SK-N-SH treated with all-trans-retinoic acid at 6 μM for 48 hours (cell line): ENCODE data around the gene SERPINE2.
A peak's percentile ranks its signal among the peaks of the same experiment; 100 is the strongest.

Experiments used
- ATAC-seq: fragments of 200-7000 bp; cut with Tn5 transposase; 3 replicates; pipeline ENCODE4 v1.9.1; 2020; ENCODE audit warnings: mild to moderate bottlenecking, moderate library complexity
- ARNTL ChIP-seq: fragments of 450-650 bp; formaldehyde crosslinking; IDR thresholded peaks from 2 replicates; pipeline ENCODE4 v1.5.0; 2020; ENCODE audit warnings: low read depth, mild to moderate bottlenecking, moderate library complexity, borderline replicate concordance
- BACH2 ChIP-seq: fragments of 250-450 bp; sonication (Bioruptor Pico); IDR thresholded peaks from 2 replicates; pipeline ENCODE4 v1.9.0; 2021; ENCODE audit warnings: mild to moderate bottlenecking, borderline replicate concordance
- CSDC2 ChIP-seq: fragments of 250-450 bp; sonication (Bioruptor Pico); IDR thresholded peaks from 2 replicates; pipeline ENCODE4 v1.5.0; 2020; ENCODE audit warnings: mild to moderate bottlenecking, moderate library complexity
- ESRRG ChIP-seq: fragments of 250-450 bp; sonication (Bioruptor Pico); IDR thresholded peaks from 2 replicates; pipeline ENCODE4 v1.6.1; 2021; ENCODE audit warnings: mild to moderate bottlenecking
- GLIS3 ChIP-seq: fragments of 250-450 bp; sonication (Bioruptor Pico); IDR thresholded peaks from 2 replicates; pipeline ENCODE4 v1.5.0; 2020; ENCODE audit warnings: mild to moderate bottlenecking, moderate library complexity
- ISL1 ChIP-seq: fragments of 250-450 bp; sonication (Bioruptor Pico); IDR thresholded peaks from 2 replicates; pipeline ENCODE4 v2.1.2; 2022; ENCODE audit warnings: mild to moderate bottlenecking, moderate library complexity
- POU6F1 ChIP-seq: fragments of 250-450 bp; sonication (Bioruptor Pico); IDR thresholded peaks from 2 replicates; pipeline ENCODE4 v1.8.0; 2021; ENCODE audit warnings: low read depth, mild to moderate bottlenecking, moderate library complexity, borderline replicate concordance
- RARB ChIP-seq: fragments of 250-450 bp; sonication (Bioruptor Pico); IDR thresholded peaks from 2 replicates; pipeline ENCODE4 v1.8.0; 2021; ENCODE audit warnings: mild to moderate bottlenecking, moderate library complexity
- SNAI2 ChIP-seq: fragments of 250-450 bp; sonication (Bioruptor Pico); IDR thresholded peaks from 2 replicates; pipeline ENCODE4 v1.5.0; 2020; ENCODE audit warnings: mild to moderate bottlenecking, moderate library complexity
- TCF4 ChIP-seq: fragments of 250-450 bp; sonication (Bioruptor Pico); IDR thresholded peaks from 2 replicates; pipeline ENCODE4 v1.8.0; 2021; ENCODE audit warnings: mild to moderate bottlenecking, moderate library complexity, borderline replicate concordance
- TSHZ2 ChIP-seq: fragments of 250-450 bp; sonication (Bioruptor Pico); IDR thresholded peaks from 2 replicates; pipeline ENCODE4 v1.5.0; 2020; ENCODE audit warnings: mild to moderate bottlenecking, moderate library complexity
- ZC3H10 ChIP-seq: fragments of 250-450 bp; sonication (Bioruptor Pico); IDR thresholded peaks from 2 replicates; pipeline ENCODE4 v1.5.1; 2021; ENCODE audit warnings: mild to moderate bottlenecking, moderate library complexity
- ZFP3 ChIP-seq: fragments of 250-450 bp; sonication (Bioruptor Pico); IDR thresholded peaks from 2 replicates; pipeline ENCODE4 v1.5.0; 2020; ENCODE audit warnings: mild to moderate bottlenecking, moderate library complexity
- ZFP30 ChIP-seq: fragments of 450-650 bp; formaldehyde crosslinking; IDR thresholded peaks from 2 replicates; pipeline ENCODE4 v1.5.0; 2022; ENCODE audit warnings: mild to moderate bottlenecking, moderate library complexity
- ZNF565 ChIP-seq: fragments of 450-650 bp; formaldehyde crosslinking; conservative IDR thresholded peaks from 2 replicates; pipeline ENCODE4 v1.5.0; 2020; ENCODE audit warnings: low read depth, mild to moderate bottlenecking, moderate library complexity
- ZNF8 ChIP-seq: fragments of 450-650 bp; formaldehyde crosslinking; IDR thresholded peaks from 2 replicates; pipeline ENCODE4 v1.5.0; 2020; ENCODE audit warnings: mild to moderate bottlenecking, moderate library complexity
- TF ChIP-seq, protein P1 (sequence below): fragments of 250-450 bp; sonication (Bioruptor Pico); IDR thresholded peaks from 2 replicates; pipeline ENCODE4 v1.5.1; 2021; ENCODE audit warnings: mild to moderate bottlenecking, moderate library complexity
- TF ChIP-seq, protein P2 (sequence below): fragments of 250-450 bp; sonication (Bioruptor Pico); IDR thresholded peaks from 2 replicates; pipeline ENCODE4 v1.5.1; 2020; ENCODE audit warnings: low read depth, mild to moderate bottlenecking, moderate library complexity
- TF ChIP-seq, protein P3 (sequence below): fragments of 250-450 bp; sonication (Bioruptor Pico); IDR thresholded peaks from 2 replicates; pipeline ENCODE4 v1.8.0; 2020; ENCODE audit warnings: mild to moderate bottlenecking, moderate library complexity, borderline replicate concordance

Gene SERPINE2

DNA sequence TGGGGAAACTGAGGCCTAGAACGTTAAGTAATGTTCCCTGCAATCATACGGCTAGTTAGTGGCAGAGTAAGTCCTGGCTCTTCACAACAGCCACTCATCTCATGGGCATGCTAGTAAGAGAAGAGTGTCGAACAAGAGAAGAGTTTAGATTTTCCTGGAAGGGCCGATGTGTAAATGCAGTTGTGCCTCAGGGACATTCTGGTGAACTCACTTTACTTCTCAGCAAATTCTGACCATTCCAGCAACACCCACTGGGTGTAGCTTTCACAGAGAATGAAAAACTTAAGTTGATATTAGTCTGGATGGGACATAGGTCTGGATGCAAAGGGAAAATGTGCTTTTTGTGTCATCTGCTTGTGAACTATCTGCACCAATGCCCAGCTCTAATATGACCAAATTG lies 58.3 kb downstream of the SERPINE2 start:
- TF ChIP-seq, protein P1, sequence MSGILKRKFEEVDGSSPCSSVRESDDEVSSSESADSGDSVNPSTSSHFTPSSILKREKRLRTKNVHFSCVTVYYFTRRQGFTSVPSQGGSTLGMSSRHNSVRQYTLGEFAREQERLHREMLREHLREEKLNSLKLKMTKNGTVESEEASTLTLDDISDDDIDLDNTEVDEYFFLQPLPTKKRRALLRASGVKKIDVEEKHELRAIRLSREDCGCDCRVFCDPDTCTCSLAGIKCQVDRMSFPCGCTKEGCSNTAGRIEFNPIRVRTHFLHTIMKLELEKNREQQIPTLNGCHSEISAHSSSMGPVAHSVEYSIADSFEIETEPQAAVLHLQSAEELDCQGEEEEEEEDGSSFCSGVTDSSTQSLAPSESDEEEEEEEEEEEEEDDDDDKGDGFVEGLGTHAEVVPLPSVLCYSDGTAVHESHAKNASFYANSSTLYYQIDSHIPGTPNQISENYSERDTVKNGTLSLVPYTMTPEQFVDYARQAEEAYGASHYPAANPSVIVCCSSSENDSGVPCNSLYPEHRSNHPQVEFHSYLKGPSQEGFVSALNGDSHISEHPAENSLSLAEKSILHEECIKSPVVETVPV (CRISPR knock-in tag) = no peak
- TF ChIP-seq, all 23 proteins: peak for 0
- no peak for ATAC-seq

GRCh38 chr2:223980397-223980735 lies 58.7 kb downstream of the SERPINE2 start:
- ATAC-seq = no peak
- TF ChIP-seq ZNF565 = no peak
- TF ChIP-seq ZC3H10 (CRISPR knock-in tag) = no peak
- no peak for TF ChIP-seq BACH2

DNA sequence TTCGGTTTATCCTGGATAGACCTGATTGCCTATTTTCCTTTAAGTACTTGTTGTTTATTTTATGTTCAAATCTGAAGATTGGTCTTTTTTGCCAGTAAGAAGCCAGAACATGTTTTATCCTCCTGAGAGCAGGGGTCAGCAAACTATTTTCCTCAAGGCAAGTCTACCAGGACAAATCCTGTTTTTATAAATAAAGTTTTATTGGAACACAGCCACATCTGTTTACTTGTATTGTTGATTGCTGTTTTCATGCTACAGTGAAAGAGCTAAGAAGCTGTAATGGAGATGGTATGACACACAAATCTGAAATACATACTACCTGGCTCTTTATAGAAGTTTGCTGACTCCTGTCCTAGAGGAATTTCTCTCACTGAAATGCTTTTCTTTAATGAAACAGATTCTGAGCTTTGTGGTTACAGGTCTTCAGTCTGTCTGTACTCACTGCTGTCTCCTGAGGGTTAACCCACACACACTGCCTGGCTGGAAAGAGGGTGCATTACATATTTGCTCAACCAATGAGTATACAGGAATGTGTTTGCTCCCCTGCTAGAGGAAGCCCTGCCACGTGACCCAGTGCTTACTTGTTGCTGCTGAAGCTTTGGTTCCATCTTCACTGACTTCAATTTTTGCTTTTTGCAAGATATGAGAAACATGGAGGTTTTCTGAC lies 59.2 kb downstream of the SERPINE2 start:
- ATAC-seq = no peak
- TF ChIP-seq, protein P2, sequence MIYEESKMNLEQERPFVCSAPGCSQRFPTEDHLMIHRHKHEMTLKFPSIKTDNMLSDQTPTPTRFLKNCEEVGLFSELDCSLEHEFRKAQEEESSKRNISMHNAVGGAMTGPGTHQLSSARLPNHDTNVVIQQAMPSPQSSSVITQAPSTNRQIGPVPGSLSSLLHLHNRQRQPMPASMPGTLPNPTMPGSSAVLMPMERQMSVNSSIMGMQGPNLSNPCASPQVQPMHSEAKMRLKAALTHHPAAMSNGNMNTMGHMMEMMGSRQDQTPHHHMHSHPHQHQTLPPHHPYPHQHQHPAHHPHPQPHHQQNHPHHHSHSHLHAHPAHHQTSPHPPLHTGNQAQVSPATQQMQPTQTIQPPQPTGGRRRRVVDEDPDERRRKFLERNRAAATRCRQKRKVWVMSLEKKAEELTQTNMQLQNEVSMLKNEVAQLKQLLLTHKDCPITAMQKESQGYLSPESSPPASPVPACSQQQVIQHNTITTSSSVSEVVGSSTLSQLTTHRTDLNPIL = no peak

GRCh38 chr2:223978451-223978850 lies 60.6 kb downstream of the SERPINE2 start:
- no peak for ATAC-seq
- TF ChIP-seq ZFP30 = no peak

- ATAC-seq = peak; percentile 76
- no peak for TF ChIP-seq POU6F1
- no peak for TF ChIP-seq ZC3H10 (CRISPR knock-in tag)
- TF ChIP-seq, protein P2 = no peak
- TF ChIP-seq ISL1 (CRISPR knock-in tag) = peak; percentile 61; the same call in 1 of the 2 replicates
- no peak for TF ChIP-seq ZFP3 (CRISPR knock-in tag)
- no peak for TF ChIP-seq TCF4 (CRISPR knock-in tag)
- TF ChIP-seq, all 23 proteins: peak for 1
These were observed 62.4 kb downstream of the SERPINE2 start for GRCh38 chr2:223976635-223977226.

DNA sequence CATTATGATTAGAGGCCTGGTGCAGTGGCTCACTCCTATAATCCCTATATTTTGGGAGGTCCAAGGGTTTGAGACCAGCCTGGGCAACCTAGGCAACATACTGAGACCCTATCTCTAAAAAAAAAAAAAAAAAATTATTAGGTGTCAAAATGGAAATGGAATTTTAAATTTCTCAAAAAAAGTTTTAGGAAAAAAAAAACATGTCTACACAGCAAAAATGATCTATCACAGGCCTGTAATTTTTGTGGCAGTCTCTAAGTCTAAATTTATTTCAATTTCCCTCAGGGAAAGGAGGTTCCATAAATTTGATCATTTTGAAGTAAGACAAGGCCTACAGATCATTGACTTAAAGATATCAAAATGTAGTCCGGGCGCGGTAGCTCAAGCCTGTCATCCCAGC lies 65.5 kb downstream of the SERPINE2 start:
- no peak for TF ChIP-seq ZFP3 (CRISPR knock-in tag)
- no peak for TF ChIP-seq ARNTL
- no peak for TF ChIP-seq CSDC2 (CRISPR knock-in tag)
- TF ChIP-seq ZNF8 = no peak
- no peak for TF ChIP-seq GLIS3 (CRISPR knock-in tag)
- no peak for TF ChIP-seq ZFP30
- TF ChIP-seq ESRRG (CRISPR knock-in tag) = no peak
- TF ChIP-seq ZC3H10 (CRISPR knock-in tag) = no peak
- TF ChIP-seq ISL1 (CRISPR knock-in tag) = no peak
- TF ChIP-seq SNAI2 = no peak
- ATAC-seq = no peak

DNA sequence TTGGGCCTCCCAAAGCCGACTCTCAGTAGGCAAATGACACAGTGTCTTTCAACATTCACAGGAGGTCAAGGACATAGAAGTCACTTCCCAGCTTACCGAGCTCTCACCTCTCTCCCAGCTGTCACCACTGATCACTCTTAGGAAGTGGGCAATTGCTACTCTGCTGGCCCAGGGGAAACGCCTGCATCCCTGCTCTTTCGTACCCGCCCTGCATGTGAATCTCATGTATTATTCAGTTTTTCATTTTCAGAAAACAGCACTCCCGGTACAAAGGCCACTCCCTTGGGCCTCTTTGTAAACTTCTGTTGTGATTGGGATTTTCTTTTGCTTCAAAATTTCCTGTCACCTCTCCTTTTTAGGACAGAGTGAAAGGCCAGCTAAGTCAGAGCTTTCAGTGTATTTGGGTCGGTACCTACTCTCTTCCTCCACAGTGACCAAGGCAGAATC lies 66.4 kb downstream of the SERPINE2 start:
- no peak for ATAC-seq
- TF ChIP-seq, protein P3, sequence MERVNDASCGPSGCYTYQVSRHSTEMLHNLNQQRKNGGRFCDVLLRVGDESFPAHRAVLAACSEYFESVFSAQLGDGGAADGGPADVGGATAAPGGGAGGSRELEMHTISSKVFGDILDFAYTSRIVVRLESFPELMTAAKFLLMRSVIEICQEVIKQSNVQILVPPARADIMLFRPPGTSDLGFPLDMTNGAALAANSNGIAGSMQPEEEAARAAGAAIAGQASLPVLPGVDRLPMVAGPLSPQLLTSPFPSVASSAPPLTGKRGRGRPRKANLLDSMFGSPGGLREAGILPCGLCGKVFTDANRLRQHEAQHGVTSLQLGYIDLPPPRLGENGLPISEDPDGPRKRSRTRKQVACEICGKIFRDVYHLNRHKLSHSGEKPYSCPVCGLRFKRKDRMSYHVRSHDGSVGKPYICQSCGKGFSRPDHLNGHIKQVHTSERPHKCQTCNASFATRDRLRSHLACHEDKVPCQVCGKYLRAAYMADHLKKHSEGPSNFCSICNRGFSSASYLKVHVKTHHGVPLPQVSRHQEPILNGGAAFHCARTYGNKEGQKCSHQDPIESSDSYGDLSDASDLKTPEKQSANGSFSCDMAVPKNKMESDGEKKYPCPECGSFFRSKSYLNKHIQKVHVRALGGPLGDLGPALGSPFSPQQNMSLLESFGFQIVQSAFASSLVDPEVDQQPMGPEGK (CRISPR knock-in tag) = no peak
- no peak for TF ChIP-seq ESRRG (CRISPR knock-in tag)
- TF ChIP-seq ARNTL = no peak
- TF ChIP-seq GLIS3 (CRISPR knock-in tag) = no peak
- TF ChIP-seq ZNF565 = no peak
- TF ChIP-seq TSHZ2 (CRISPR knock-in tag) = no peak
- TF ChIP-seq ISL1 (CRISPR knock-in tag) = no peak
- TF ChIP-seq, protein P1 (CRISPR knock-in tag) = no peak
- TF ChIP-seq RARB = no peak
